SK-N-SH (cell line): ENCODE results near the gene CFAP68. TPM values are rescaled to one million over a fixed set of nuclear protein-coding genes. Genes with fewer than 3 reads are reported as not detected.

Experiments
- CTCF ChIA-PET: fragments of 300-600, 350-600 bp; formaldehyde crosslinking; extraction: SDS; loops from one replicate; lab custom pipeline; 2021; lab: Yijun Ruan, JAX
- POLR2A ChIA-PET: fragments of 350-600 bp; sonication (Branson Sonifier 250); formaldehyde crosslinking; extraction: SDS; loops from one replicate; lab custom pipeline; 2020; ENCODE audit warnings: antibody characterized with exemption, inconsistent platforms; lab: Yijun Ruan, JAX
- DNase-seq: peaks from one replicate; pipeline ENCODE4 v3.0.0; 2012
- H2AFZ ChIP-seq: fragments of 200-600 bp; sonication (generic); 2 replicates; pipeline ENCODE4 v1.8.1; 2016; ENCODE audit warnings: antibody characterized with exemption, mild to moderate bottlenecking, low read depth
- H3F3A ChIP-seq: fragments of 200-600 bp; sonication (generic); replicated peaks from 2 replicates; pipeline ENCODE3; 2016; ENCODE audit warnings: antibody characterized with exemption, mild to moderate bottlenecking; ENCODE audit not compliant: insufficient read depth
- H3K27ac ChIP-seq, 2 experiments: fragments of 200-500 bp in 1 of 2; fragments of 200-600 bp in 1 of 2; sonication (Bioruptor generic) in 1 of 2; sonication (generic), shearing (Covaris generic) in 1 of 2; 2 replicates each; pipeline versions ENCODE4 v1.5.1 to v1.6.1; 2014 to 2016; ENCODE audit warnings: low read depth in 2 of 2, inconsistent platforms in 1 of 2, low read length in 1 of 2, mild to moderate bottlenecking in 1 of 2, mixed read lengths in 1 of 2
- H3K27me3 ChIP-seq: fragments of 200-600 bp; sonication (generic), shearing (Covaris generic); 2 replicates; pipeline ENCODE4 v1.6.1; 2016; ENCODE audit warnings: mixed run types; ENCODE audit not compliant: insufficient read depth
- H3K36me3 ChIP-seq, 2 experiments: fragments of 200-500 bp in 1 of 2; fragments of 200-600 bp in 1 of 2; sonication (Bioruptor generic) in 1 of 2; sonication (generic) in 1 of 2; replicated peaks in 1 of 2; 2 replicates each; pipeline versions ENCODE3 to v1.5.1; 2014 to 2016; ENCODE audit warnings: low read length in 1 of 2, mild to moderate bottlenecking in 1 of 2; ENCODE audit not compliant: insufficient read depth in 2 of 2, control insufficient read depth in 1 of 2
- H3K4me1 ChIP-seq, 2 experiments: fragments of 200-500 bp in 1 of 2; fragments of 200-600 bp in 1 of 2; sonication (Bioruptor generic) in 1 of 2; sonication (generic), shearing (Covaris generic) in 1 of 2; 2 replicates each; pipeline versions ENCODE4 v1.5.1 to v1.6.1; 2014 to 2016; ENCODE audit warnings: low read depth in 1 of 2, low read length in 1 of 2, mixed run types in 1 of 2; ENCODE audit not compliant: insufficient read depth in 2 of 2, control insufficient read depth in 1 of 2
- H3K4me2 ChIP-seq: fragments of 200-600 bp; sonication (generic), shearing (Covaris generic); 2 replicates; pipeline ENCODE4 v1.6.1; 2017; ENCODE audit warnings: mixed run types
- H3K4me3 ChIP-seq, 2 experiments: fragments of 200-500 bp in 1 of 2; fragments of 200-600 bp in 1 of 2; sonication (Bioruptor generic) in 1 of 2; sonication (generic), shearing (Covaris generic) in 1 of 2; 2 replicates each; pipeline versions ENCODE4 v1.5.1 to v1.8.1; 2014 to 2016; ENCODE audit warnings: low read depth in 2 of 2, inconsistent platforms in 1 of 2, low read length in 1 of 2, mild to moderate bottlenecking in 1 of 2, mixed read lengths in 1 of 2, moderate library complexity in 1 of 2
- H3K79me2 ChIP-seq: fragments of 200-600 bp; sonication (generic); 2 replicates; pipeline ENCODE4 v1.8.1; 2017; ENCODE audit warnings: mild to moderate bottlenecking; ENCODE audit not compliant: insufficient read depth
- H3K9ac ChIP-seq: fragments of 200-600 bp; sonication (generic); 2 replicates; pipeline ENCODE4 v1.6.1; 2017; ENCODE audit warnings: mixed run types
- H3K9me2 ChIP-seq: fragments of 200-600 bp; sonication (generic); 2 replicates; pipeline ENCODE4 v1.6.1; 2017; ENCODE audit warnings: mixed run types
- H3K9me3 ChIP-seq: fragments of 200-600 bp; sonication (generic); 2 replicates; pipeline ENCODE4 v1.6.1; 2017; ENCODE audit warnings: mixed run types, mild to moderate bottlenecking, moderate library complexity
- H4K20me1 ChIP-seq: fragments of 200-600 bp; sonication (generic); 2 replicates; pipeline ENCODE4 v1.6.1; 2017; ENCODE audit warnings: mild to moderate bottlenecking, mixed run types; ENCODE audit not compliant: insufficient read depth
- CHD2 ChIP-seq: fragments of 150-350 bp; IDR thresholded peaks from 2 replicates; pipeline ENCODE4 v1.6.1; 2018; ENCODE audit warnings: low read length; ENCODE audit not compliant: partially characterized antibody
- CTCF ChIP-seq: fragments of 200-600 bp; sonication (generic); IDR thresholded peaks from 2 replicates; pipeline ENCODE4 v1.6.1; 2017; ENCODE audit warnings: antibody characterized with exemption, mild to moderate bottlenecking, moderate library complexity
- ELF1 ChIP-seq: IDR thresholded peaks from 2 replicates; pipeline ENCODE4 v1.4.0; 2012
- EP300 ChIP-seq, 2 experiments: IDR thresholded peaks; 2 replicates each; pipeline versions ENCODE4 v1.4.0 to v1.6.1; 2012; ENCODE audit warnings: borderline replicate concordance in 1 of 2, low read depth in 1 of 2, low read length in 1 of 2
- FOSL2 ChIP-seq: IDR thresholded peaks from 2 replicates; pipeline ENCODE4 v1.4.0; 2012; ENCODE audit warnings: low read depth, mild to moderate bottlenecking, moderate library complexity, borderline replicate concordance
- FOXJ3 ChIP-seq: sonication (generic); formaldehyde crosslinking; IDR thresholded peaks from 2 replicates; pipeline ENCODE4 v1.5.1; 2020; ENCODE audit warnings: mild to moderate bottlenecking, missing genetic modification reagents
- GABPA ChIP-seq: IDR thresholded peaks from 2 replicates; pipeline ENCODE4 v1.4.0; 2012; ENCODE audit warnings: low read depth, mild to moderate bottlenecking
- NFIC ChIP-seq: IDR thresholded peaks from 2 replicates; pipeline ENCODE4 v1.4.0; 2012; ENCODE audit warnings: borderline replicate concordance
- PBX3 ChIP-seq: IDR thresholded peaks from 2 replicates; pipeline ENCODE4; 2012
- POLR2AphosphoS5 ChIP-seq: IDR thresholded peaks from 2 replicates; pipeline ENCODE4 v1.6.1; 2012; ENCODE audit warnings: low read depth, low read length
- REST ChIP-seq: IDR thresholded peaks from 2 replicates; pipeline ENCODE4 v1.6.1; 2012; ENCODE audit warnings: mild to moderate bottlenecking, low read depth, low read length, moderate library complexity
- RFX5 ChIP-seq: IDR thresholded peaks from 2 replicates; pipeline ENCODE4 v1.6.1; 2012; ENCODE audit warnings: mild to moderate bottlenecking, improper control_type of control experiment, low read length
- USF1 ChIP-seq: IDR thresholded peaks from 2 replicates; pipeline ENCODE4 v1.4.0; 2012; ENCODE audit warnings: low read depth, borderline replicate concordance
- WGBS: methylation state at CpG from one replicate; pipeline ENCODE4 v1.1.6; 2017; ENCODE audit warnings: low lambda C conversion rate; 5-methylcytosine and 5-hydroxymethylcytosine counted together
- polyA plus RNA-seq, 3 experiments: library from polyadenylated mRNA; depleted of rRNA; stranded (reverse); fragments of >200 nt; gene quantifications; 2 replicates each; pipeline ENCODE4 v1.2.3, GENCODE V29; 2012

The CFAP68 gene
- polyA plus RNA-seq, 1 of the 3 experiments (the other 2 are of a cell fraction), result 61.2 TPM

- TF ChIP-seq NFIC (no peak), FOXJ3 (CRISPR knock-in tag) (no peak), PBX3 (no peak), CHD2 (no peak), GABPA (no peak)
Observed at GRCh38 chr11:111913997-111914396, 34.7 kb downstream of the CFAP68 start (continued).

- H3K36me3 ChIP-seq, result no peaks in the 10 kb centered on the region
- no peak for DNase-seq
- no peak overlapping the region for H2AFZ ChIP-seq
- no peaks in the 10 kb centered on the region for H3K27me3 ChIP-seq
- H3K4me3 ChIP-seq, result no peak overlapping the region
- H3K4me2 ChIP-seq, result no peak overlapping the region
- no peaks in the 10 kb centered on the region for H3K9me2 ChIP-seq
- no peak overlapping the region for H3K27ac ChIP-seq
- POLR2A ChIA-PET, result no interaction called here
- TF ChIP-seq ELF1 (no peak), CTCF (no peak), RFX5 (no peak), POLR2AphosphoS5 (no peak), REST (no peak), USF1 (no peak), FOSL2 (no peak), FOXJ3 (CRISPR knock-in tag) (no peak), EP300 (IDR thresholded peaks at IDR 0.05; ENCODE audit: borderline replicate concordance in 1 of 2, low read depth in 1 of 2, low read length in 1 of 2) (no peak)
- H3K9ac ChIP-seq, result no peak overlapping the region
- no peaks in the 10 kb centered on the region for H3K79me2 ChIP-seq
- no peaks in the 10 kb centered on the region for H3F3A ChIP-seq
- WGBS, result 73% methylated on average over 1 of the region's 1 CpG
- H3K4me1 ChIP-seq, result peaks cover 6% of the 10 kb centered on the region in 2 experiments; a peak in 2 of 4 replicates
- no peaks in the 10 kb centered on the region for H3K9me3 ChIP-seq
- no peaks in the 10 kb centered on the region for H4K20me1 ChIP-seq
- CTCF ChIA-PET, result no interaction called here
Observed at GRCh38 chr11:111916768-111917167, 37.4 kb downstream of the CFAP68 start.
